D721Med (cell line): ENCODE measurements around the gene TRAPPC6A.

Experiments used
- DNase-seq: peaks from one replicate; pipeline ENCODE4 v3.0.0; 2011; ENCODE audit warnings: low spot score; ENCODE audit not compliant: insufficient read length
- FAIRE-seq: peaks from 2 replicates; lab custom pipeline; 2011; peaks lifted over from hg19 to GRCh38; lab: Jason Lieb, UNC
- TF ChIP-seq, protein P1 (sequence below): IDR thresholded peaks from 2 replicates; pipeline ENCODE4 v1.5.1; 2012; ENCODE audit warnings: mild to moderate bottlenecking, control low read depth; ENCODE audit not compliant: insufficient read depth; ENCODE audit errors: missing control alignments

Gene TRAPPC6A

DNA sequence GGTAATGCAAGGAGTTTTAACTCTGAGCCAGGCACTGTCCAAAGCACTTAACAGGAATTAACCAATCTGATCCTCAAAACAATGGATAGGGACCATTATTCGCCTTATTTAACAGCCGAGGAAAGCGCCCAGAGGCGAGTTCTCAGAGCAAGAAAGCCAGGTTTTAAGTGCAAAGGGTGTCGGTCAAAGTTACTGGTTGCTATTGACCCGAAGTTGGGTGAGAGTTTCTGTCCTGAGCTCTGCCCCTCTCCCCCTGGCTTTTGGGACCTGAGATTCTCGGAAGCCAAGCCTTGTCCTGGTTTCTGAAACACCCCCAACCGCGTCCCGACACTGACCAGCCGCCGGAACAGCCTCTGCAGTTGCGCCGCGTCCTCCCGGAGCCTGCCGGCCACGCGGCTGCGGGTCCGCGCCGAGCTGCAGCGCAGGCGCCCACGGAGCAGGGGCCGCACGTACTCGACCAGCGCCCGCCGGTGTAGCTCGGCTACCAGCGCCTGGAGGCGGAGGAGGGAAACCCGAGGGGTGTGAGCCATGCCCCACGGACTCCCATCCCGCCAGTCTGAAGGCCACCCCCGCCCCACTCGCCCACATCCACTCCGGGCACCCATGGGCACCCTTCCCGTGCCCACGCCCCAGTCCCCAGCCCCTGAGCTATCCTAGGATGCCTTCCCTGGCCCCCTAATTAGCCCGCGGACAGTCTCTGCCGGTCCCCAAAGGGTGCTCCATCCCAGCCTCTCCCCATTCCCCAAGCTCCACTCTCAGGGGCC is 39.3 kb upstream of the TRAPPC6A start:
- FAIRE-seq = no peak

GRCh38 chr19:45216667-45217066 is 38.6 kb upstream of the TRAPPC6A start:
- TF ChIP-seq, protein P1, sequence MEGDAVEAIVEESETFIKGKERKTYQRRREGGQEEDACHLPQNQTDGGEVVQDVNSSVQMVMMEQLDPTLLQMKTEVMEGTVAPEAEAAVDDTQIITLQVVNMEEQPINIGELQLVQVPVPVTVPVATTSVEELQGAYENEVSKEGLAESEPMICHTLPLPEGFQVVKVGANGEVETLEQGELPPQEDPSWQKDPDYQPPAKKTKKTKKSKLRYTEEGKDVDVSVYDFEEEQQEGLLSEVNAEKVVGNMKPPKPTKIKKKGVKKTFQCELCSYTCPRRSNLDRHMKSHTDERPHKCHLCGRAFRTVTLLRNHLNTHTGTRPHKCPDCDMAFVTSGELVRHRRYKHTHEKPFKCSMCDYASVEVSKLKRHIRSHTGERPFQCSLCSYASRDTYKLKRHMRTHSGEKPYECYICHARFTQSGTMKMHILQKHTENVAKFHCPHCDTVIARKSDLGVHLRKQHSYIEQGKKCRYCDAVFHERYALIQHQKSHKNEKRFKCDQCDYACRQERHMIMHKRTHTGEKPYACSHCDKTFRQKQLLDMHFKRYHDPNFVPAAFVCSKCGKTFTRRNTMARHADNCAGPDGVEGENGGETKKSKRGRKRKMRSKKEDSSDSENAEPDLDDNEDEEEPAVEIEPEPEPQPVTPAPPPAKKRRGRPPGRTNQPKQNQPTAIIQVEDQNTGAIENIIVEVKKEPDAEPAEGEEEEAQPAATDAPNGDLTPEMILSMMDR = no peak
- FAIRE-seq (no peak), DNase-seq (no peak)

More for the DNA sequence above, 39.3 kb upstream of the TRAPPC6A start:
- DNase-seq = no peak
- TF ChIP-seq, protein P1 = no peak

- DNase-seq (no peak), FAIRE-seq (no peak)
- TF ChIP-seq, protein P1 = no peak
These were observed 37.6 kb upstream of the TRAPPC6A start for GRCh38 chr19:45215391-45216191.

DNA sequence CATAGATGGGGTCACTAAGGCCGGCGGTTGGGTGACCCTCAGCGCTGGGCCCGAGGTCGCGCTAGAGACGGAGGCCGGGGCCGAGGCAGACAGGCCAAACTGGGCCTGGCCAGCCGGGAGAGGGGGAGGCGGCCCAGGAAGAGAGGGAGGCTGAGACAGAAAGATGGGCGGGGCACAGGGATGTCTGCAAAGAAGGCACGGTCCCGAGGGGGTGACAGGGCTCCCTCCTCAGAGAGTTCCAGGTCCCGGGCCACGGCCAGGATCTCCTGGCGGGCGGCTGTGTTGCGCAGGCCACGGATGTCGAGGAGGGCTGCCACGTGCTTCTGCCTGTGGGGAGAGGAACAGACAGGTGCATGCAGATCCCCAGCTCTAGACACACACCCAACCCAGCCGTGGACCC is 35.0 kb upstream of the TRAPPC6A start:
- DNase-seq (no peak), FAIRE-seq (no peak)
- TF ChIP-seq, protein P1 = no peak

- DNase-seq (no peak), FAIRE-seq (no peak)
- TF ChIP-seq, protein P1 = no peak
These were observed 33.8 kb upstream of the TRAPPC6A start for GRCh38 chr19:45211751-45212381.

DNA sequence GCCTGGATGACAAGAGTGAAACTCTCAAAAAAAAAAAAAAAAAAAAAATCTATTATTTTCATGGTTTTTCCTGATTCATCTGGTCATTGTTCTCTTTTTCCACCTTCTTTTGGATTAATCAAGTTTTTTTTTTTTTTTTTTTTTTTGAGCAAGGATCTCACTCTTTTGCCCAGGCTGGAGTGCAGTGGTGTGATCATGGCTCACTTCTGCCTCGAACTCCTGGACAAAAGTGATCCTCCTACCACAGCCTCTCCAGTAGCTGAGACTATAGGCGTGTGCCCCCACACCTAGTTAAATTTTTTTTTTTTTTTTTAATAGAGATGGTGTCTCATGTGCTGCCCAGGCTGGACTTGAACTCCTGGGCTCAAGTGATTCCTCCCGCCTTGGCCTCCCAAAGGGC is 28.3 kb upstream of the TRAPPC6A start:
- DNase-seq (no peak), FAIRE-seq (no peak)
- TF ChIP-seq, protein P1 = no peak
